K562 (cell line): ENCODE measurements around the gene CCDC7. TPM values are rescaled to one million over a fixed set of nuclear protein-coding genes. Genes with fewer than 3 reads are reported as not detected.

Experiments
- BRD9 ChIP-seq: fragments of 450-650 bp; IDR thresholded peaks from 2 replicates; pipeline ENCODE4 v1.6.1; 2018; ENCODE audit warnings: low read depth; ENCODE audit not compliant: partially characterized antibody
- CBX8 ChIP-seq: fragments of 200-600 bp; sonication (generic); IDR thresholded peaks from 2 replicates; pipeline ENCODE4 v1.6.1; 2012; ENCODE audit warnings: borderline replicate concordance, mixed run types, low read depth, mild to moderate bottlenecking, moderate library complexity, mixed read lengths, low read length, control low read depth, inconsistent platforms; ENCODE audit not compliant: poor library complexity, severe bottlenecking; ENCODE audit errors: extremely low read depth
- E2F6 ChIP-seq, 2 experiments: IDR thresholded peaks; 2 replicates each; pipeline ENCODE4 v1.6.1; 2011; ENCODE audit warnings: borderline replicate concordance in 1 of 2, control low read depth in 1 of 2, low read depth in 1 of 2, low read length in 1 of 2, mild to moderate bottlenecking in 1 of 2, mixed read lengths in 1 of 2, moderate library complexity in 1 of 2; ENCODE audit not compliant: insufficient read depth in 1 of 2, insufficient read length in 1 of 2, poor library complexity in 1 of 2, severe bottlenecking in 1 of 2; ENCODE audit errors: extremely low read depth in 1 of 2
- EP400 ChIP-seq: fragments of 450-650 bp; IDR thresholded peaks from 2 replicates; pipeline ENCODE4 v1.6.1; 2017; ENCODE audit warnings: antibody characterized with exemption, mild to moderate bottlenecking, moderate library complexity
- ESRRA ChIP-seq: fragments of 450-650 bp; IDR thresholded peaks from 2 replicates; pipeline ENCODE4 v1.6.1; 2014; ENCODE audit warnings: low read depth, mild to moderate bottlenecking, moderate library complexity, borderline replicate concordance
- GABPB2 ChIP-seq: fragments of 250-450 bp; sonication (Bioruptor Pico); conservative IDR thresholded peaks from 2 replicates; pipeline ENCODE4 v1.5.1; 2021; ENCODE audit warnings: mild to moderate bottlenecking
- ID3 ChIP-seq, 2 experiments: fragments of 250-450 bp in 1 of 2; fragments of 450-650 bp in 1 of 2; sonication (Bioruptor Pico) in 1 of 2; IDR thresholded peaks; 2 replicates each; pipeline versions ENCODE4 v1.6.1 to v1.8.0; 2016 to 2021; ENCODE audit warnings: mild to moderate bottlenecking in 2 of 2, moderate library complexity in 2 of 2, missing compliant biosample characterization in 1 of 2, missing genetic modification characterization in 1 of 2
- TBL1XR1 ChIP-seq, 2 experiments: IDR thresholded peaks; 2 replicates each; pipeline ENCODE4 v1.6.1; 2012; ENCODE audit warnings: improper control_type of control experiment in 2 of 2, low read length in 2 of 2, mild to moderate bottlenecking in 1 of 2
- TRIM28 ChIP-seq: fragments of 450-650 bp; IDR thresholded peaks from 2 replicates; pipeline ENCODE4 v1.6.1; 2017
- ZNF407 ChIP-seq: fragments of 450-650 bp; IDR thresholded peaks from 2 replicates; pipeline ENCODE4 v1.6.1; 2016; ENCODE audit warnings: low read depth
- polyA plus RNA-seq, 8 experiments: library from polyadenylated mRNA; depleted of rRNA in 4 of 8; stranded (reverse) in 5 of 8; unstranded in 3 of 8; fragments of >200 nt; fragmentation: Nextera tagmentation in 2 of 8; fragmentation: Illumina TruSeq in 1 of 8; extraction: Ambion mirVana in 2 of 8; extraction: Trizol in 1 of 8; gene quantifications; 2 replicates each; pipeline versions ENCODE4 v1.2.1 to v1.2.3, GENCODE V29; 2011 to 2014; ENCODE audit warnings: inconsistent platforms in 1 of 8, missing spikeins in 1 of 8
- total RNA-seq, 7 experiments: library from RNA; depleted of rRNA in 6 of 7; stranded (reverse); fragments of >200 nt in 6 of 7; fragmentation: Illumina TruSeq in 2 of 7; extraction: Trizol in 2 of 7; gene quantifications; 2 replicates each; pipeline versions ENCODE4 v1.2.1 to v1.2.3, GENCODE V29; 2011 to 2021; ENCODE audit warnings: low replicate concordance in 1 of 7

CCDC7 gene
- total and polyA plus RNA-seq, 9 of the 15 experiments (the other 6 are each of a cell fraction or from before 2014, with no cell fraction given): 1.5 to 6.6 (median 2.7) TPM

- TF ChIP-seq ZNF407 (no peak), ESRRA (peak; percentile 93), BRD9 (no peak), TBL1XR1 (IDR thresholded peaks at IDR 0.05; ENCODE audit: low read length in 2 of 2) (peak in 1 of 2 experiments; percentile 21; a peak in 1 of 4 replicates), TRIM28 (no peak), EP400 (peak; percentile 20; the same call in 1 of the 2 replicates), CBX8 (no peak), ID3 (CRISPR knock-in tag; IDR thresholded peaks at IDR 0.05) (no peak), ID3 (tag; IDR thresholded peaks at IDR 0.05) (no peak), GABPB2 (no peak), E2F6 (IDR thresholded peaks at IDR 0.05; ENCODE audit: borderline replicate concordance in 1 of 2, extremely low read depth in 1 of 2, insufficient read depth in 1 of 2, insufficient read length in 1 of 2, low read depth in 1 of 2, low read length in 1 of 2, poor library complexity in 1 of 2, severe bottlenecking in 1 of 2) (no peak)
These were observed 56.0 kb downstream of the CCDC7 start (continued) for GRCh38 chr10:32501906-32502305.
